Fibroblast of the aortic adventitia (primary cell): ENCODE results near the gene NT5C2. TPM values are rescaled to one million over a fixed set of nuclear protein-coding genes. Genes with fewer than 3 reads are reported as not detected.
"Not testable (repeated sequence)": the region's sequence is repeated elsewhere in the genome, so short reads cannot be mapped to it uniquely, and the experiment has no call there.

Experiments used
- DNase-seq: peaks from one replicate; pipeline ENCODE4 v3.0.0-alpha.2; 2010; ENCODE audit warnings: low read depth
- H3K4me3 ChIP-seq: 2 replicates; pipeline ENCODE4 v1.5.1; 2011; ENCODE audit warnings: low read depth, mild to moderate bottlenecking, control low read depth, low read length, moderate library complexity
- total RNA-seq: library from RNA; depleted of rRNA; stranded (reverse); fragments of >200 nt; gene quantifications from 2 replicates; pipeline ENCODE4 v1.2.3, GENCODE V29; 2012; ENCODE audit warnings: low replicate concordance
- TF ChIP-seq, protein P1 (sequence below): IDR thresholded peaks from 2 replicates; pipeline ENCODE4 v1.5.1; 2011; ENCODE audit warnings: mild to moderate bottlenecking, low read length, control low read depth, inconsistent platforms; ENCODE audit not compliant: insufficient read depth

NT5C2 gene
- total RNA-seq, 1 donor: 95.2 TPM

DNA sequence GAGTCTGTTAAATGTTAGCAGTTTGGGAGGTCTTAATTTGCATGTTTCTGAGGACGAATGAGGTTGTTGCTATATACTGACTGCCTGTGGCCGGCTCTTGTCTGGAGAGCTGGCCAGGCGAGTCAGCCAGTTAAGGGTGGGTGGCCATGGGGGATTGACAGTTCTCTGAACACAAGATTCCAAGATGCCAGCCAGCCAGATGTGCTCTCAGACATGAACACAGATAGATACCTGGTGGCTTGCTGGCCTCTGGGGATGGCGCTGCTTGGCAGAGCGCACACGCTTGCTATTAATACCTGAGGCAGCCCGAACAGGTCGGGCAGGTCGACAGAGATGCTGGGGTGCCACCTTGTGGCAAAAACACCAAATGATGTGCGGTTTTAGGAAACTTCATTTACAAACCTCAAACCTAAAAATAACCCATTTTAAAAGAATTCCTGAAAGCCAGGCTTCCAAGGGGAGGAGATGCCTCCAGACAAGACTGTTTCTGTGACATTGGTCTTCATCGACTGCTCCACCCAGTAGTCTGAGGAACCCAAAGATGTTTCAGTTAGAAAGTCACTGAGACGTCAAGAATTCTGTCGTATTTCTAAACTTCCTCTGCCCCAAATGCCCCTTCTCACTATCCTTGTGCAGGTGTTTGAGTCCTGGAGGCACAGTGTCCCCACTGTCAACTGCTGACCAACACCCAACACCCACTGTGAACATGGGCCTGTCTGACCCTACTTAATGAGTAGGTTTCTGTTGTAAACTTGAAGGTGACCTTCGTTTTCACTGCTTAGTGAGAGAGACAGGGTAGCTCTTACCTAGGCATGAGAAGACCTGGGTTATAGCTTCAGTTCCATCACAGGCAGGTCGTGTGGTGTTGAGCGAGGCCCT is 123.4 kb downstream of the NT5C2 start:
- peak; percentile 68 for DNase-seq
- H3K4me3 ChIP-seq: no peak overlapping the region
- TF ChIP-seq, protein P1, sequence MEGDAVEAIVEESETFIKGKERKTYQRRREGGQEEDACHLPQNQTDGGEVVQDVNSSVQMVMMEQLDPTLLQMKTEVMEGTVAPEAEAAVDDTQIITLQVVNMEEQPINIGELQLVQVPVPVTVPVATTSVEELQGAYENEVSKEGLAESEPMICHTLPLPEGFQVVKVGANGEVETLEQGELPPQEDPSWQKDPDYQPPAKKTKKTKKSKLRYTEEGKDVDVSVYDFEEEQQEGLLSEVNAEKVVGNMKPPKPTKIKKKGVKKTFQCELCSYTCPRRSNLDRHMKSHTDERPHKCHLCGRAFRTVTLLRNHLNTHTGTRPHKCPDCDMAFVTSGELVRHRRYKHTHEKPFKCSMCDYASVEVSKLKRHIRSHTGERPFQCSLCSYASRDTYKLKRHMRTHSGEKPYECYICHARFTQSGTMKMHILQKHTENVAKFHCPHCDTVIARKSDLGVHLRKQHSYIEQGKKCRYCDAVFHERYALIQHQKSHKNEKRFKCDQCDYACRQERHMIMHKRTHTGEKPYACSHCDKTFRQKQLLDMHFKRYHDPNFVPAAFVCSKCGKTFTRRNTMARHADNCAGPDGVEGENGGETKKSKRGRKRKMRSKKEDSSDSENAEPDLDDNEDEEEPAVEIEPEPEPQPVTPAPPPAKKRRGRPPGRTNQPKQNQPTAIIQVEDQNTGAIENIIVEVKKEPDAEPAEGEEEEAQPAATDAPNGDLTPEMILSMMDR: peak; percentile 68

DNA sequence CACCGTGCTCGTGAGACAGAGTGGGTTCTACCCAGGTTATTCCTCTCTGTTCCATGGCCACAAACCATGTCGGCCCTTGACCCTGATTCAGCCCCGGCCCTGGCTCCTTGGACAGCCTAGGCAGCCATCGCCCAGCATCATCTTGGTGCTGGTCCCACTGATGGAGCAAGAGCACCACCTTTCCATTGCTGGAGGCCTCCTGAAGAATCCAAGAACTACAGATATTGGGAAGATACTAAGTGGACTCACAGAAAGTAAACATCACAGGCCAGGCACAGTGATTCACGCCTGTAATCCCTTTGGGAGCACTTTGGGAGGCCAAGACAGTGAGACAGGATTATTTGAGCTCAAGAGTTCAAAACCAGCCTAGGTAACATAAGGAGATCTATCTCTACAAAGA is 125.1 kb downstream of the NT5C2 start:
- no peak overlapping the region for H3K4me3 ChIP-seq
- TF ChIP-seq, protein P1: no peak
- no peak for DNase-seq

DNA sequence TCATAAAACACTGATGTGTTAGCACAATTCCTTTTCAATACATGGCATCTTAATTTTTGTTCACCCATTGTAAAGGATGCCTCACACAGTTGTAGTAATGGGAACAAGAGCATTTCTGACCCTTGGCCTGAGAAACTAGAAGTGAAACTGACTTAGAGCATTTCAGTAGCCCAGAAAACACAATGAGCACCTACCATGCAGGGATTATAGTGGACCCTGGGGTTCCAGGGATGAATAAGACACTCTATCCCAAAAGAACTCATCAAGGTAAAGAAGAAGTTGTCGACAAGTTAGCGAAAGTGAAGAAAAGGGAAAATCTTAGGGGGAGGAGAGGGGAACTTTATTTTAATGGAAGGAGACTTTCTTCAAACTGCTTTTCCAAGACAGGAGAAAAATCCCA is 125.6 kb downstream of the NT5C2 start:
- no peak overlapping the region for H3K4me3 ChIP-seq
- DNase-seq: no peak
- TF ChIP-seq, protein P1: no peak

DNA sequence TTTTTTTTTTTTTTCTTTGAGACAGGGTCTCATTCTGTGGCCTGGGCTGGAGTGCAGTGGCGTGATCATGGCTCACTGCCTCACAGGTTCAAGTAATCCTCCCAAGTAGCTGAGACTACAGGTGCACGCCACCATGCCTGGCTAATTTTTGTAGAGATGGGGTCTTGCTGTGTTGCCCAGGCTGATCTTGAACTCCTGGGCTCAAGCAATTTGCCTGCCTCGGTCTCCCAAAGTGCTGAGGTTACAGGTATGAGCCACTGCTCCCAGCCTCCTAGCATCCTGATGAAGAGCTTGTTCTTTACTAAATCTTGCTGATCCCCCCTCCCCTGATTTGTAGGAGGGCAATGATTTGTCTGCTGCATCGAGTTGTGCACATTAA is 126.0 kb downstream of the NT5C2 start:
- not testable (repeated sequence) for DNase-seq, H3K4me3 ChIP-seq

DNA sequence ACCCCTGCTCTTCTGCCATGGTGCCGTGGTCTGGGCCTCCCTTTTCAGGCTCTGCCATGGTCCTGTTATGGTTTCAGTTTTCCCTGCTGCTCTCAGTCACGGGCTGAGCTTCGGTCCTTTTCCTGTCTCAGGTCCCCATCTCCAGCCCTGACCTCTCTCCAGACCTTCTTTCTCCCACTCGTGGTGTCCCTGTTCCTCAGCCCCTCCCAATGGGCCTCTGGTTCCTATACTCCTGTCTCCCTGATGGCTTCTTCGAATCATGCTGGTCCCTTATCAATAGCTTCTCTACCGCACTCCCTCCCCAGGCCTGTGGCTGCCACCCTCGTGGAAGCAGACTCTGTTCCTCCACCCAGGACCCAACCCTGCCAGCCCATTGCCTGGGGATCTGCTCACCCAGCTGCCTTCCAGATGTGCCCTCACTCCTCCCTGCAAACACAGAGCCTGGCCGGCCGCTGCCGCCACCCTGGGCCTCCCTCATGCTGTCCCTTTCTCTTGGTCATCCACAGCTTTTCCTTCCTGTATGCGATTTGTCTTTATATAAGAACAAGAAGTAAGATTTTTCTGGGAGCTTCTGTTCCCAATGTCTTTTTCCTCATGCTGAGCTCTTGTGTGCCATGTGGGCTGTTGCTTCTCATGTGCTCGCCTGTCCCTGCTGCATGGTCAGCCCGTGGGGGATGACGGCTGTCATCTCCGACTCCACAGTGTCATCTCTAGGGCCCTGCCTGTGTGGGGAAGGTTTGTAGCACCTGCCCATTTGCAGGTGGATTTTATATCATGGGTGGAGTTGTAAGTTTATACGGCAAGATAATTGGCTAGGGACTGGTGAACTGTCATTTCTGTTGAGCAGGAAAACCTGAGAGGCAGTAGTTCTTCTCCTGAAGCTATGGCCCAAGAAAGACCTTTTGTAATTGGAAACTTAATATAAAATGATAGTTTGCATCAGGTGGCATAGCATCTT is 126.7 kb downstream of the NT5C2 start:
- H3K4me3 ChIP-seq: no peak overlapping the region
- DNase-seq: no peak
- TF ChIP-seq, protein P1: no peak

DNA sequence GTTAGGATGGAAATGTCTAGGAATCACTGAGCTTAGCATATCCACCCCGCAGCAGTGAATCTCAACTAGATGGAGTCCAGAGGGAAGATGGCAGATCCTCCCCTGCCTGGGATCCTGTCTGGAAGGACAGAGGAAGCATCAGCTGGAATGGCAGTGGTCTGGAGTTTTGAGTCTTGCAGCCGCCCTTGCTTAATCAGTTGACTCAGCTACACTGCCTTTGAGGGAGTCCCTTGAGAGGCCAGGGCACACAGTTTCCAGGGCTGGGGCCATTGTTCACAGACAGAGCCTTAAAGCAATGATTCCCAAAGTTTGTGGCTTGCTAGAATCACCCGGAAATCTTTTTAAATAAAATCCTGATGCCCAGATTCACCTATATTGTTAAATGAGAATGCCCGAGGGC is 128.1 kb downstream of the NT5C2 start:
- H3K4me3 ChIP-seq: no peak overlapping the region
- DNase-seq: no peak
- TF ChIP-seq, protein P1: no peak
